ENCODE data around the gene ECD.

Gene ECD

GRCh38 chr10:73167783-73168464, at the start of gene ECD, which contains the start of gene FAM149B1:
ECD (minus strand) TSS chr10:73168008; CDS start chr10:73163937, 4,071 bp downstream.
FAM149B1 (plus strand) TSS chr10:73168119; CDS start chr10:73168340, 221 bp downstream.
- peak; percentile 12 for DNase-seq

GRCh38 chr10:73215749-73216148, 47.9 kb upstream of the ECD start:
- no peak for DNase-seq

DNA sequence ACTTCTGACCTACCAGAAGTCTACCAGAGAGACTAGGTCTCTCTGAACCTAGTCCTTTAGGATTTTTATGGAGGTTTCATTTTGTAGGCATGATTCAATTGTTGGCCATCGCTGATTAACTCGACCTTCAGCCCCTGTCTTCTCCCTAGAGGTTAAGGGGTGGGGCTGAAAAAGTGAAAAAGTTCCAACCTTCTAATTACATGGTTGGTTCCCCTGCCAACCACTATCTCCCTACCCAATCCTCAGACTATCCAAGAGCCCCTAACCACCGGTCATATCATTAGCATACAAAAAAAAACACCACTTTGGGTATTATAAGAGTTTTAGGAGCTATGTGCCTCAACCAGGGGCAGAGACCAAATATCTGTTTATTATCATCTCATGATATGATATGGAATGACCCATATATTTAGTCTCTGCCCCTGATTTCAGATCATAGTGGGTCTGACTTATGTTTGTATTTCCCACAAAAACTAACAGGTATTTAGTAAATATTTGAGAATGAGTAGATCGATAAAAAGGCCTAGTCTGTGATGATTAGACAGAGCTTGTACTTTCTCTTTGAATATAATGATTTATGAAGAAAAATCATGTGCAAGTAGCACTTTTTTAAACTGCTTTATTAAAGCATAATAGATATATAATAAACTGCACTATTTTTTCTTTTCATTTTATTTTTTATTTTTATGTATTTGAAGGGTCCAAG, 43.5 kb upstream of the ECD start:
- no peak for DNase-seq

GRCh38 chr10:73210395-73211105, 42.7 kb upstream of the ECD start:
- DNase-seq, result no peak

DNA sequence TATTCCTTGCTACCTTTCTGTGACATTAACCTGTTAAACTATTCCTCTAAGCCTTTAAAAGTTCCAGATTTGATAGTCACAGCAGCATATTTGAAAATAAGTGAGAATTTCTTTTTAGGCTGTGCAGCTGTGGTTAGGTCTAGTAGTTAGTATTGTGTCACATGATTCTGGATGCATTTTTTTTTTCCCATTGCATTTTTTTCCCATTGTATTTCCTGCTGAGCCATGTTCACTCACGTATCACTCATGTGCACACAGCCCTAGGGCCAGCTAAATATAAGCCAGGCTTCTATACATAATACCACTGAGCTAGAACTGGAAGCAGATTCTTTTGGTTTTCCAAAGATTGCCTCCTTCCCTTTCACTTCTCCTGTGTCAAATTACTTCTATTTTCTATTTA, 41.9 kb upstream of the ECD start:
- no peak for DNase-seq

GRCh38 chr10:73207883-73208282, 40.1 kb upstream of the ECD start:
- DNase-seq, result no peak

DNA sequence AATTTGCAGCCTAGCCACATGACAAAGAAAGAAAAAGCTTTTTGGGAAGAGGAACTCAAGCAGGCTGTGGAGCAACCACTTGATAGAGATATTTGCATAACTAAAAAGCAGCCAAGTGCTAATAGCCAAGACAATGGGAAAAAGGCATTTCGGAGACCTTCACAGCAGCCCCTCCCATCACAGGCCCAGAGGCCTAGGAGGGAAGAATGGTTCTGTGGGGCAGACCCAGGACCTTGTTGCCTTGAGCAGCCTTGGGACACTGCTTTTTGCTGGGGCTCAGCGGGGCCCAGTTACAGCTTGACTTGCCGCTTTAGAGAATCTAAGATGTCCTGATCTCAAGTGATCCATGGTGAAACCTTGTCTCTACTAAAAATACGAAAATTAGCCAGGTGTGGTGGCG, 38.6 kb upstream of the ECD start:
- DNase-seq, result no peak

GRCh38 chr10:73205890-73206289, 38.1 kb upstream of the ECD start:
- DNase-seq, result no peak

DNA sequence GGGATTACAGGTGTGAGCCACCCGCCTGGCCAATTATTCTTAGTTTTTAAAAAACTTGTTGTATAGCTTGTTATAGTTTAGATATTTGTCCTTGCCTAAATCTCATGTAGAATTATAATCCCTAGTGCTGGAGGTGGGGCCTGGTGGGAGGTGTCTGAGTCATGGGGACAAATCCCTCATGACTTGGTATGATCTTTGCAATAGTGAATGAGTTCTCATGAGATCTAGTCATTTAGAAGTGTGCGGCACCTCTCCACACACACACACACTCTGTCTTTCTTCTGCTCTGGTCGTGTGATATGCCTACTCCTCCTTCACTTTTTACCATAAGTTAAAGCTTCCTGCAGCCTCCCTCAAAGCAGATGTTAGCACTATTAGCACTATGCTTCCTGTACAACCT, 37.3 kb upstream of the ECD start:
- no peak for DNase-seq

DNA sequence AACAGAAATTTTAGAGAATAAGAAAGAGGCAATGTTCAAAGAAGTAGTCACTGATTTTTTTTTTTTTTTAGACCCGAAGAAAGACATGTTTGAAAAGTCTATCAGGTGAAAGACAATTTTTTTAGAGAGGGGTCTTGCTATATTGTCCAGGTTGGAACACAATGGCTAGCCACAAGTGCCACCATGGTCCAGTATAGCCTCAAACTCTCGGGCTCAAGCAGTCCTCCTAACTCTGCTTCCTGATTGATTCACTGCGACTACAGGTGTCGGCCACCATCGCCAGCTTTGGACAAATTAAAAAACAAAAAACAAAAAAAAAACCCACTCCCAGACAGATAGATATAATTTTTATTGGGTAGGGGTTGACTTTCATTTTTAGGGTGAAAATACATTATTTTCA, 22.4 kb upstream of the ECD start:
- no peak for DNase-seq

DNA sequence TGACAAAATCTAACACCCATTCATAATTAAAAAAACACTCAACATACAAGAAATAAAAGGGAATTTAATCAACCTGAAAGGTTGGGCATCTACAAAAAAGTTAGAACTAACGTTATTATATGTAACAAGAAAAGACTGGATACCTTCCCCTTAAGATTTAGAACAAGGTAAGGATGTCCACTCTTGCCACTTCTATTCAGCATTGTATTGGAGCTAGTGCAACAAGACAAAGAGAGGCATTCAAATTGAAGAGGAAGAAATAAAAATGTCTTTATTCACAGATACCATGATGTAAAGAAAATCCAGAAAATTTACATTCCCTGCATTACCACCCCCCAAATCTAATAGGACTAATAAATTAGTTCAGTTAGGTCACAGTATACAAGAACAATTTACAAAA, 18.5 kb upstream of the ECD start:
- DNase-seq, result no peak

DNA sequence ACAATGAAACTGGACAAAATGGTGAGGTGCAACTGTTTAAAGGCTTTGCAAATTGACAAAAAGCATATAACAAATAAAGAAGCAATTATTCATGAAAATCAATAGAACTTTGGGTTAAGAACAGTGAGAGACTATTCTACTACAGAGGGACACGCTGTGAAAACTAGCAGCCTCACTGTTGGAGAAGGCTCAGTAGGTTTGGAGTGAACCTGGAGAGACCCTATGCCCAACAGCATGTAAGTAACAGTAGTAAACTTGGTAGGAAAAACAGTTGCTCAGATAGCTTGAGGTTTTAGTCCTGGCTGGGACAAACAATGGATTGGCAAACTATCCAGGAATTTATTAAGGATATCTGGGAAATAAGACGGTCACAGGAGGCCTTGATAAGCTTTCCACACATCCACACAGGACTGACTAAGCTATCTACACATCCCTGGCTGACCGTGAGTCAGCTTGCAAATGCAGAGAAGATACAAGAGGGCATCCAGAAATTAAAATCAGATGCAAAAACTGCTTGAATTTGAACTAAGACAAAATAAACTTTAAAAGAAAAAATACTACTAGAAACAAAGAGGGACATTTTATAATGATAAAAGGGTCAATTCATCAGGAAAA, 16.0 kb upstream of the ECD start:
- no peak for DNase-seq

GRCh38 chr10:73182568-73182967, 14.8 kb upstream of the ECD start:
- no peak for DNase-seq

GRCh38 chr10:73174148-73174925, 6.5 kb upstream of the ECD start:
- DNase-seq, result no peak

DNA sequence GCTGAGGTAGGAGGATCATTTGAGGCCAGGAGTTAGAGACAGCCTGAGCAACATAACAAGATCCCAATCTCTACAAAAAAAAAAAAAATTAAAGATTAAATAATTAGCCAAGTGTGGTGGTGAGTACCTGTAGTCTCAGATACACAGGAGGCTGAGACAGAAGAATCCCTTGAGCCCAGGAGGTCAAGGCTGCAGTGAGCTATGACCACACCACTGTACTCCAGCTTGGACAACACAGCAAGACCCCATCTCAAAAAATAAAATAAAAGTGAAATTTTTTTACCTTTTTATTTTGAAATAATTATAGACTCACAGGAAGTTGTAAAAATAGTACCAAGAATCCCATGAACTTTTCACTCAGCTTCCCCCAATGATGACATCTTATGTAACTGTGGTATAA, 5.1 kb upstream of the ECD start:
- no peak for DNase-seq

- DNase-seq, result no peak
Observed at GRCh38 chr10:73169320-73169719, 1.5 kb upstream of the ECD start.

- DNase-seq, result no peak
Observed at GRCh38 chr10:73168465-73168803, 626 bp upstream of the ECD start.

GRCh38 chr10:73167458-73167782, 388 bp downstream of the ECD start:
- no peak for DNase-seq

- DNase-seq, result no peak
Observed at GRCh38 chr10:73166972-73167371, 836 bp downstream of the ECD start.

DNA sequence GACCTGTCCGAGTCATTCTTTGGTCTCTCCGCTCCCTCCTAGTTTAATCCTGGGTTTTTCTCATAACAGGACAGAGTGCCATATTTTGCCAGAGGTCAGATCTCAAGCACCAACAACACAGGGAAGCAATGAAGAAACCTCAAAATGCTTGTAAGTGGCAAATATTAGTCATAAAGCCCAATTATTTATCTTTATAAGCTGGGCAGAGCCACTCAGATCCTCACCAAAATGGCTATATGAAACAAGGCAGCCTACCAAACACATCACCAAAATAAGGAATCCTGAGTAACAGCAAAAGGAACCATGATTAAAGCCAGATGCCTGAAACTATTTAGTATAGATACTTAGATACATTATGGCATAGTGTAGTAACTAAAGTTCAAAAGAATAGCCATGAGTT, 4.7 kb downstream of the ECD start:
- DNase-seq, result no peak

- no peak for DNase-seq
Observed at GRCh38 chr10:73161662-73162061, 6.1 kb downstream of the ECD start.

DNA sequence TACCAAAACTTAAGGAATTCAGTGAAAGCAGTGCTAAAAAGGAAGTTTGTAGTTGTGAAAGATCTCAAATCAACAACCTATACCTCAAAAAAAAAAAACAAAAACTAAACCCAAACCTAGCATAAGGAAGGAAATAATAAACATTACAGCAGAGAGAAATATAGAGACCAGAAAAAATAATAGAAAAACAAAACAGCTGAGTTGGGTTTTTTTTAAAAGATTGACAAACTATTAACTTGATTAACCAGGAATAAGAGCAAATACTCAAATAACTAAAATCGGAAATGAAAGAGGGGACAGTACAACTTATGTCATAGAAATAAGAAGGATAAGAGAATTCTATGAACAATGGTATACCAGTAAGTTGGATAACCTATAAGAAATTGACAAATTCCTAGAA, 6.7 kb downstream of the ECD start:
- no peak for DNase-seq

DNA sequence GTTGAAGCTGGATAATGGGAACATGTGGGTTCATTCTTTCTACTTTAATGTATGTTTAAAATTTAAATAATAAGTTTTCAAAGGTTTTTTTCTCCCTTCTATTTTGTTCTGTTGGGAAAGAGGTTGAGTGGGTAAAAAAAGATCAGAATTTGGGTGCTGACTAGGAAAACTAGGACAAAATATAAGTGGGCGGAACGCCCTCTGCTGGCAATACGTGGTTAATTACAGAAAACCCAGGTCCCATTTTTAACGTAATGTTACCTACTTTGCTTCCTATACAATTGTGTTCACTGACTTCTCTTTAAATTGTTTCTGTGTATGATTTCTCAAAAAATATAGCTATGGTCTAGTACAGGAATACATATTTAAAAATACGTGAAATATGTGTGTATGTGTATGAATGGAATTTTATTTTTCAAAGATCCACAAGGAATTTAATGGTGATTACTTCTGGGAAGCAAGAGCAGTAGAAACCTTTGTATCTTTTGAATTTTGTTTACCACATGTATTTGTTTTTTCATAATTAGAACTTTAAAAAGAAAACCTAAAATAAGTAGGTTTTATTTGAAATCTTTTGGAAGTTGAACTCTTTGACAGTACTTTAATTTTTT, 8.7 kb downstream of the ECD start:
- DNase-seq, result peak; percentile 2
